HK-2 (cell line): ENCODE results near the gene TMEM235.

Source experiments
- DNase-seq: peaks from one replicate; pipeline ENCODE4 v3.0.0-alpha.2; 2018; ENCODE audit not compliant: unreplicated experiment

Gene TMEM235

GRCh38 chr17:78230996-78231935 is at the start of gene TMEM235:
Gene TMEM235, plus strand, starts transcription at chr17:78231631. Its CDS starts 393 bp downstream, at chr17:78232024.
- no peak for DNase-seq

- no peak for DNase-seq
Measured at GRCh38 chr17:78182504-78182903, 48.9 kb upstream of the TMEM235 start.

GRCh38 chr17:78183916-78184315 is 47.5 kb upstream of the TMEM235 start:
- DNase-seq = no peak

- DNase-seq = no peak
Measured at GRCh38 chr17:78184351-78184750, 47.1 kb upstream of the TMEM235 start.

- peak; percentile 61 for DNase-seq
Measured at GRCh38 chr17:78184868-78185267, 46.6 kb upstream of the TMEM235 start.

- DNase-seq = peak; percentile 72
Measured at GRCh38 chr17:78185981-78186691, 45.3 kb upstream of the TMEM235 start.

GRCh38 chr17:78186692-78187595 is 44.5 kb upstream of the TMEM235 start, which contains the start of the genes AFMID and TK1:
Gene AFMID, plus strand, starts transcription at chr17:78187362. Its CDS starts 9 bp downstream, at chr17:78187371.
Gene TK1, minus strand, starts transcription at chr17:78187052. Its CDS starts 58 bp downstream, at chr17:78186994.
- DNase-seq = peak; percentile 99

- no peak for DNase-seq
Measured at GRCh38 chr17:78196716-78197115, 34.7 kb upstream of the TMEM235 start.

GRCh38 chr17:78197147-78197832 is 34.1 kb upstream of the TMEM235 start:
- no peak for DNase-seq

GRCh38 chr17:78200451-78200850 is 31.0 kb upstream of the TMEM235 start:
- no peak for DNase-seq

- DNase-seq = no peak
Measured at GRCh38 chr17:78202666-78203065, 28.8 kb upstream of the TMEM235 start.

GRCh38 chr17:78204387-78205123 is 26.9 kb upstream of the TMEM235 start:
- DNase-seq = no peak

- no peak for DNase-seq
Measured at GRCh38 chr17:78205124-78205775, 26.2 kb upstream of the TMEM235 start.

GRCh38 chr17:78206298-78206697 is 25.1 kb upstream of the TMEM235 start:
- DNase-seq = no peak

GRCh38 chr17:78208486-78208885 is 22.9 kb upstream of the TMEM235 start:
- no peak for DNase-seq

GRCh38 chr17:78210111-78210510 is 21.3 kb upstream of the TMEM235 start:
- no peak for DNase-seq

GRCh38 chr17:78211032-78211431 is 20.4 kb upstream of the TMEM235 start:
- no peak for DNase-seq

- DNase-seq = peak; percentile 86
Measured at GRCh38 chr17:78214016-78214705, 17.3 kb upstream of the TMEM235 start, which contains the start of gene BIRC5. Gene BIRC5, plus strand, starts transcription at chr17:78214253. Its CDS starts 64 bp downstream, at chr17:78214317.

- DNase-seq = no peak
Measured at GRCh38 chr17:78214706-78215061, 16.7 kb upstream of the TMEM235 start.
